ENCODE data around the gene RFPL3. TPM values are rescaled to one million over a fixed set of nuclear protein-coding genes. Genes with fewer than 3 reads are reported as not detected.
"Not testable (repeated sequence)": the region's sequence is repeated elsewhere in the genome, so short reads cannot be mapped to it uniquely, and the experiment has no call there.

The RFPL3 gene
- total and polyA plus RNA-seq, 8 donors: not detected

- 62 to 86% (median 73%) methylated on average over 3 to 6 of the region's 6 CpGs for WGBS, 5 donors
- no peak for DNase-seq
- Histone ChIP-seq H3K36me3 (no peaks in the 10 kb centered on the region), H3K9me3 (no peaks in the 10 kb centered on the region), H3K27ac (no peak overlapping the region), H3K4me3 (no peak overlapping the region), H3K27me3 (peaks cover 0 to 7% (median 0%) of the 10 kb centered on the region in 3 donors), H3K4me1 (no peaks in the 10 kb centered on the region)
- TF ChIP-seq POLR2A (IDR thresholded peaks at IDR 0.05): no peak
- TF ChIP-seq POLR2AphosphoS5 (IDR thresholded peaks at IDR 0.05): no peak
- TF ChIP-seq CTCF (IDR thresholded peaks at IDR 0.05): no peak
- TF ChIP-seq EP300 (IDR thresholded peaks at IDR 0.05): no peak
- intact Hi-C loops (cut with DNase I; ENCODE audit: low total_unique reads): no loop called here
These were observed 9.5 kb upstream of the RFPL3 start for GRCh38 chr22:32348031-32348611.

GRCh38 chr22:32351875-32352274, 5.8 kb upstream of the RFPL3 start:
- H3K36me3 ChIP-seq; H3K9me3 ChIP-seq; H3K27me3 ChIP-seq; intact Hi-C loops (cut with DNase I; ENCODE audit: low total_unique reads); H3K27ac ChIP-seq; H3K4me3 ChIP-seq; H3K4me1 ChIP-seq; DNase-seq: not testable (repeated sequence)
- 77 to 100% (median 92%) methylated on average over 1 of the region's 1 CpG for WGBS, 5 donors

GRCh38 chr22:32352681-32353080, 5.0 kb upstream of the RFPL3 start:
- no peaks in the 10 kb centered on the region for H3K4me1 ChIP-seq
- no peaks in the 10 kb centered on the region for H3K9me3 ChIP-seq
- intact Hi-C loops (cut with DNase I; ENCODE audit: low total_unique reads): no loop called here
- no peaks in the 10 kb centered on the region for H3K27me3 ChIP-seq
- WGBS, 5 donors: 87 to 96% (median 94%) methylated on average over 13 to 14 of the region's 14 CpGs
- TF ChIP-seq EP300 (IDR thresholded peaks at IDR 0.05) (no peak), CTCF (IDR thresholded peaks at IDR 0.05) (no peak), POLR2A (IDR thresholded peaks at IDR 0.05) (no peak)
- H3K36me3 ChIP-seq: no peaks in the 10 kb centered on the region
- H3K27ac ChIP-seq: no peak overlapping the region
- no peak overlapping the region for H3K4me3 ChIP-seq
- DNase-seq: no peak

GRCh38 chr22:32353292-32353691, 4.4 kb upstream of the RFPL3 start:
- no peaks in the 10 kb centered on the region for H3K9me3 ChIP-seq
- intact Hi-C loops (cut with DNase I; ENCODE audit: low total_unique reads): no loop called here
- H3K4me3 ChIP-seq: no peak overlapping the region
- no peak overlapping the region for H3K27ac ChIP-seq
- no peaks in the 10 kb centered on the region for H3K36me3 ChIP-seq
- DNase-seq: no peak
- no peaks in the 10 kb centered on the region for H3K4me1 ChIP-seq
- TF ChIP-seq POLR2A (IDR thresholded peaks at IDR 0.05): no peak
- no peak for TF ChIP-seq CTCF (IDR thresholded peaks at IDR 0.05)
- TF ChIP-seq POLR2AphosphoS5 (IDR thresholded peaks at IDR 0.05): no peak
- no peak for TF ChIP-seq EP300 (IDR thresholded peaks at IDR 0.05)
- H3K27me3 ChIP-seq: no peaks in the 10 kb centered on the region
- WGBS, 5 donors: 82 to 97% (median 95%) methylated on average over 11 to 28 of the region's 28 CpGs

- TF ChIP-seq CTCF (IDR thresholded peaks at IDR 0.05): no peak
- no peak for TF ChIP-seq EP300 (IDR thresholded peaks at IDR 0.05)
- no peak for TF ChIP-seq POLR2AphosphoS5 (IDR thresholded peaks at IDR 0.05)
- no peak for TF ChIP-seq POLR2A (IDR thresholded peaks at IDR 0.05)
- DNase-seq: no peak
- no peaks in the 10 kb centered on the region for H3K4me1 ChIP-seq
- intact Hi-C loops (cut with DNase I; ENCODE audit: low total_unique reads): no loop called here
- H3K4me3 ChIP-seq: no peak overlapping the region
- H3K36me3 ChIP-seq: no peaks in the 10 kb centered on the region
- 86 to 96% (median 92%) methylated on average over 7 to 19 of the region's 19 CpGs for WGBS, 5 donors
- H3K27me3 ChIP-seq: no peaks in the 10 kb centered on the region
- H3K27ac ChIP-seq: no peak overlapping the region
- no peaks in the 10 kb centered on the region for H3K9me3 ChIP-seq
These were observed 3.8 kb upstream of the RFPL3 start for GRCh38 chr22:32353840-32354239.
